Measurements from ENCODE around the gene SSR3. TPM values are rescaled to one million over a fixed set of nuclear protein-coding genes. Genes with fewer than 3 reads are reported as not detected.

The SSR3 gene
- total RNA-seq, 1 experiment from 2014 or later, result 531 TPM

GRCh38 chr3:156533205-156533604, 21.7 kb downstream of the SSR3 start:
- BruUV-seq (replicated peaks), result no TSS peak
- Histone ChIP-seq H3K27me3 (replicated peaks; ENCODE audit: insufficient read depth, low read depth, low read length, poor library complexity) (no peaks in the 10 kb centered on the region), H3K4me3 (ENCODE audit: low read depth, low read length, poor library complexity, severe bottlenecking) (no peak overlapping the region), H3K4me1 (ENCODE audit: insufficient read depth, low read length, poor library complexity, severe bottlenecking) (peaks cover 32% of the 10 kb centered on the region), H3K27ac (ENCODE audit: low read depth, low read length, poor library complexity, severe bottlenecking) (no peak overlapping the region), H3K36me3 (ENCODE audit: insufficient read depth, low read length, poor library complexity, severe bottlenecking) (peaks cover 16% of the 10 kb centered on the region), H3K9me3 (ENCODE audit: low read depth, low read length, poor library complexity, severe bottlenecking) (no peaks in the 10 kb centered on the region)
- TF ChIP-seq EZH2 (IDR thresholded peaks at IDR 0.05; ENCODE audit: borderline replicate concordance, low read depth, low read length, poor library complexity, severe bottlenecking) (no peak), CTCF (conservative IDR thresholded peaks at IDR 0.05; ENCODE audit: low read depth, low read length) (no peak)
- ChIA-PET POLR2A (ENCODE audit: low non-redundant PET) (no interaction called here), CTCF (no interaction called here)
- DNase-seq (ENCODE audit: low spot score), result no peak
- intact Hi-C loops (cut with micrococcal nuclease; ENCODE audit: unreplicated experiment), result no loop called here

GRCh38 chr3:156532730-156533129, 22.2 kb downstream of the SSR3 start:
- intact Hi-C loops (cut with micrococcal nuclease; ENCODE audit: unreplicated experiment), result no loop called here
- DNase-seq (ENCODE audit: low spot score), result no peak
- Histone ChIP-seq H3K4me3 (ENCODE audit: low read depth, low read length, poor library complexity, severe bottlenecking) (no peak overlapping the region), H3K36me3 (ENCODE audit: insufficient read depth, low read length, poor library complexity, severe bottlenecking) (peaks cover 11% of the 10 kb centered on the region), H3K4me1 (ENCODE audit: insufficient read depth, low read length, poor library complexity, severe bottlenecking) (peaks cover 28% of the 10 kb centered on the region), H3K27ac (ENCODE audit: low read depth, low read length, poor library complexity, severe bottlenecking) (no peak overlapping the region), H3K27me3 (replicated peaks; ENCODE audit: insufficient read depth, low read depth, low read length, poor library complexity) (no peaks in the 10 kb centered on the region), H3K9me3 (ENCODE audit: low read depth, low read length, poor library complexity, severe bottlenecking) (no peaks in the 10 kb centered on the region)
- POLR2A ChIA-PET (ENCODE audit: low non-redundant PET), result no interaction called here
- no peak for TF ChIP-seq CTCF (conservative IDR thresholded peaks at IDR 0.05; ENCODE audit: low read depth, low read length)
- no peak for TF ChIP-seq EZH2 (IDR thresholded peaks at IDR 0.05; ENCODE audit: borderline replicate concordance, low read depth, low read length, poor library complexity, severe bottlenecking)
- no TSS peak for BruUV-seq (replicated peaks)
- CTCF ChIA-PET, result no interaction called here

- Histone ChIP-seq H3K36me3 (ENCODE audit: insufficient read depth, low read length, poor library complexity, severe bottlenecking) (no peaks in the 10 kb centered on the region), H3K27me3 (replicated peaks; ENCODE audit: insufficient read depth, low read depth, low read length, poor library complexity) (no peaks in the 10 kb centered on the region), H3K9me3 (ENCODE audit: low read depth, low read length, poor library complexity, severe bottlenecking) (no peaks in the 10 kb centered on the region), H3K4me3 (ENCODE audit: low read depth, low read length, poor library complexity, severe bottlenecking) (no peak overlapping the region), H3K27ac (ENCODE audit: low read depth, low read length, poor library complexity, severe bottlenecking) (no peak overlapping the region), H3K4me1 (ENCODE audit: insufficient read depth, low read length, poor library complexity, severe bottlenecking) (peaks cover 12% of the 10 kb centered on the region)
- no peak for DNase-seq (ENCODE audit: low spot score)
- ChIA-PET POLR2A (ENCODE audit: low non-redundant PET) (no interaction called here), CTCF (no interaction called here)
- no TSS peak for BruUV-seq (replicated peaks)
- TF ChIP-seq EZH2 (IDR thresholded peaks at IDR 0.05; ENCODE audit: borderline replicate concordance, low read depth, low read length, poor library complexity, severe bottlenecking), result no peak
- no peak for TF ChIP-seq CTCF (conservative IDR thresholded peaks at IDR 0.05; ENCODE audit: low read depth, low read length)
- intact Hi-C loops (cut with micrococcal nuclease; ENCODE audit: unreplicated experiment), result no loop called here
Measured at GRCh38 chr3:156530980-156531379, 23.9 kb downstream of the SSR3 start.

All from A673 (cell line).